Epithelial cell of proximal tubule (primary cell): ENCODE data around the gene IRF4. TPM values are rescaled to one million over a fixed set of nuclear protein-coding genes. Genes with fewer than 3 reads are reported as not detected.
"Not testable (repeated sequence)": the region's sequence is repeated elsewhere in the genome, so short reads cannot be mapped to it uniquely, and the experiment has no call there.

ENCODE experiments used
- DNase-seq: peaks from one replicate; pipeline ENCODE4 v3.0.0-alpha.2; 2011; ENCODE audit warnings: low read depth
- H3K4me3 ChIP-seq: 2 replicates; pipeline ENCODE4 v1.5.1; 2011; ENCODE audit warnings: low read depth, mild to moderate bottlenecking, low read length
- total RNA-seq: library from RNA; depleted of rRNA; stranded (reverse); fragments of >200 nt; gene quantifications from 2 replicates; pipeline ENCODE4 v1.2.3, GENCODE V29; 2015
- TF ChIP-seq, protein P1 (sequence below): conservative IDR thresholded peaks from 2 replicates; pipeline ENCODE4 v1.5.1; 2012; ENCODE audit warnings: low read depth, mild to moderate bottlenecking, low read length

Gene IRF4
- total RNA-seq, 1 donor from 2014 or later = 0.23 TPM

GRCh38 chr6:366389-367297, 24.9 kb upstream of the IRF4 start:
- DNase-seq = no peak
- H3K4me3 ChIP-seq = no peak overlapping the region
- TF ChIP-seq, protein P1, sequence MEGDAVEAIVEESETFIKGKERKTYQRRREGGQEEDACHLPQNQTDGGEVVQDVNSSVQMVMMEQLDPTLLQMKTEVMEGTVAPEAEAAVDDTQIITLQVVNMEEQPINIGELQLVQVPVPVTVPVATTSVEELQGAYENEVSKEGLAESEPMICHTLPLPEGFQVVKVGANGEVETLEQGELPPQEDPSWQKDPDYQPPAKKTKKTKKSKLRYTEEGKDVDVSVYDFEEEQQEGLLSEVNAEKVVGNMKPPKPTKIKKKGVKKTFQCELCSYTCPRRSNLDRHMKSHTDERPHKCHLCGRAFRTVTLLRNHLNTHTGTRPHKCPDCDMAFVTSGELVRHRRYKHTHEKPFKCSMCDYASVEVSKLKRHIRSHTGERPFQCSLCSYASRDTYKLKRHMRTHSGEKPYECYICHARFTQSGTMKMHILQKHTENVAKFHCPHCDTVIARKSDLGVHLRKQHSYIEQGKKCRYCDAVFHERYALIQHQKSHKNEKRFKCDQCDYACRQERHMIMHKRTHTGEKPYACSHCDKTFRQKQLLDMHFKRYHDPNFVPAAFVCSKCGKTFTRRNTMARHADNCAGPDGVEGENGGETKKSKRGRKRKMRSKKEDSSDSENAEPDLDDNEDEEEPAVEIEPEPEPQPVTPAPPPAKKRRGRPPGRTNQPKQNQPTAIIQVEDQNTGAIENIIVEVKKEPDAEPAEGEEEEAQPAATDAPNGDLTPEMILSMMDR = no peak

DNA sequence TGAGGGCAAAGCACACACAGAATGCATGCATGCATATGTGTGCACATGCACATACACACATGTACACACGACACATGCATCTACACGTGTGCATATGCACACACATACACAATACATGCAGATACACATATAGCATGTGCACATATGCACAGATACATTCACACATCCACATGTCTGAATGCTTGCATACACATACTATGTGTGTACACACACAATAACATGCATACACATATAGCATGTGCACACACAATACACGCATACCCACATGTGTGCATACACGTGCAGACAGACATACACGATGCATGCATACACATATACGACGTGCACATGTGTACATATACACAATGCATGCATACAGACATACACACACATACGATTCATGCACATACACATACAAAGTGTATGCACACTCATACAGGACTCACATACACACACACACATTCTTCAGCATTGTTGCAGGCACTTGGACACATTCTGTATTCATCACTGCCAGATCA, 24.2 kb upstream of the IRF4 start:
- no peak overlapping the region for H3K4me3 ChIP-seq
- no peak for DNase-seq
- TF ChIP-seq, protein P1 = no peak

DNA sequence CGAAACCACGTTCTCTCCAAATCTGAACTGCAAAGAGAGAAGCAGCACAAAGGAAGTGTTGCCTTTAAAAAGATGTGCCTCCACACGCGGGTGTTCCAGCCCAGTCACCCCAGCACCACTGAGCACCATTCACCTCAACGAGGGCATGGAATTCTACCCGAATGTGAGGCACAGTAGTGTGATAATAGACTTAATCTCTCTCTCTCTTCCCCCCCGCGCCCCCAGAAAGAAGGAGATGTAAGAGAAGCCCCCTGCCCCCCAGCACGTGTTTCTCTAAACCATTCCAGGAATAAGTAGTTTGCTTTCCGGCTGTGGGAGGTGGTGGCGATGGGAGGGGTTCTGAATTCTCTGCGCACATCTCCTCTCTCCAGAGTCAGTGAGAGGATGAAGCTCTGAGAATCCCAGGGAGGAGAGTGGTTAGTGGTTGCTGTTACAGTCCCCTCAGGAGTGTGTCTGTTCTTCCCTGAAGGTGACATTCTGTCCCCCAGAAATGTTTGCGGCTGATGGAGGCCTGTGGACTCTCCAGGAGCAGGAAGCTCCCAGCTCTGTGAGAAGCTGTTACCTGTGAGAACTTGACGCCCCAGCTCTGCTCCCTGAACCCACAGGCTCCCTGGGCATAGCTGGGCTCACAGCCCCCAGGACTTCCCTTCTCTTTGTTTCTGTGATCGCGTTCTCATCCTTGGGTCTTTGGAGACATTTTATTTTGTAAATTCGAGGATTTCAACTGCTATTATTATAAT, 23.5 kb upstream of the IRF4 start:
- TF ChIP-seq, protein P1 = no peak
- H3K4me3 ChIP-seq = no peak overlapping the region

DNA sequence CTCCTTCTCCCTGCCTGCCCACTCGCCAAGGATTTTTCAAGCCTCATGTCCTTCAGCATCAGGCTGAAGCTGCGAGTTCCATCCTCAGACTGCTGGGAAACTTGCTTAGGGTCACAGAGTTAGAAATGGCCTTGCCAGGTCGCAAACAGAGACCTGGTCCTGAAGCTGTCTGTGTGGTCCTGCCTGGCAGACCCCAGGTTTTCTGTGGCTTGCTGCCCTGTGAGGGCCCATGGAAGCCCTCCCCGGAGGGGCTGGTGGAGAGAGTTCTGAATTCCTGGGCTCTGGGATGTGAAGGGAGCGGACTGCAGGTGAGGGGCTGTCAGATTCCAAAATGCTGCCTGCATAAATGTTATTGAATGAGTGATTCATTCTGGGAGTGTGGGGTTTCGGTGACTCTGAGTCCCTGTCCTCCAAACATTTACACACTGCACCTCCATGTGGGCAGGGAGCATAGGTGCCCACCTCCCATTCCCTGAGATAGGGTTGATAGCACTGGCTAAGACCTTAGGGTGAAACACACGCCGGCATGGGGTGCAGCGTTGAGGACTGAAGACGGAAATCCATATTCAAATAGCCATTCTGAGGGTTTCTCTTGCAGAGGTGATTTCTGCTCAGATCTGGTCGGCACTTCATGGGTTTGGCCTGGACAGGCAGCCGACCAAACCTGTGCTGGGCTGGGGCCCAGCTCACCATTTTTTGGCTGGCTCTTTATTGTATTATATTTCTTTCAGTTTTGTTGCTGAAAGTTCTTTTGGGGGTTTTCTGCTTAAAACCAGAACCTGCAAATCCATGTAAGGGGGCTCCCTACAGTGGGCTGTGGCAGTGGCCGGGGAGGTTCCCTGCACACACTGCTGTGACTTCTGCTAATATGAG, 21.8 kb upstream of the IRF4 start:
- TF ChIP-seq, protein P1 = no peak
- no peak overlapping the region for H3K4me3 ChIP-seq
- DNase-seq = no peak

More for the DNA sequence above, 23.5 kb upstream of the IRF4 start:
- DNase-seq = no peak

- TF ChIP-seq, protein P1 = no peak
- no peak for DNase-seq
- no peak overlapping the region for H3K4me3 ChIP-seq
Observed at GRCh38 chr6:370555-370954, 21.0 kb upstream of the IRF4 start.

DNA sequence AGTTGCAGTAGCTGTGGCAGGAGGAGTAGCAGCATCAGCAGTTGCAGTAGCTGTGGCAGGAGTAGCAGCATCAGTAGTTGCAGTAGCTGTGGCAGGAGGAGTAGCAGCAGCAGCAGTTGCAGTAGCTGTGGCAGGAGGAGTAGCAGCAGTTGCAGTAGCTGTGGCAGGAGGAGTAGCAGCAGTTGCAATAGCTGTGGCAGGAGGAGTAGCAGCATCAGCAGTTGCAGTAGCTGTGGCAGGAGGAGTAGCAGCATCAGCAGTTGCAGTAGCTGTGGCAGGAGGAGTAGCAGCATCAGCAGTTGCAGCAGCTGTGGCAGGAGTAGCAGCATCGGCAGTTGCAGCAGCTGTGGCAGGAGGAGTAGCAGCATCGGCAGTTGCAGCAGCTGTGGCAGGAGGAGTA, 19.7 kb upstream of the IRF4 start:
- not testable (repeated sequence) for DNase-seq, H3K4me3 ChIP-seq
